Large intestine (tissue), 3 donors: Measurements from ENCODE around the gene WDR26. TPM values are rescaled to one million over a fixed set of nuclear protein-coding genes. Genes with fewer than 3 reads are reported as not detected.
A peak's percentile ranks its signal among the peaks of the same experiment; 100 is the strongest.
"Not testable (repeated sequence)": the region's sequence is repeated elsewhere in the genome, so short reads cannot be mapped to it uniquely, and the experiment has no call there.

ENCODE experiments used
- DNase-seq, 2 donors: peaks; one replicate each; pipeline versions ENCODE4 v3.0.0 to v3.0.0-alpha.2; 2013
- H3K27ac ChIP-seq: one replicate; pipeline ENCODE4 v1.5.1; 2013; ENCODE audit warnings: low read length
- H3K27me3 ChIP-seq: 2 replicates; pipeline ENCODE4 v1.6.1; 2013; ENCODE audit warnings: low read length; ENCODE audit not compliant: control insufficient read depth, insufficient read depth
- H3K36me3 ChIP-seq: 2 replicates; pipeline ENCODE4 v1.6.1; 2013; ENCODE audit warnings: low read length; ENCODE audit not compliant: control insufficient read depth, insufficient read depth
- H3K4me1 ChIP-seq: one replicate; pipeline ENCODE4 v1.6.1; 2013; ENCODE audit warnings: low read length; ENCODE audit not compliant: control insufficient read depth, insufficient read depth
- H3K4me3 ChIP-seq: one replicate; pipeline ENCODE4 v1.5.1; 2013; ENCODE audit warnings: low read length
- H3K9me3 ChIP-seq: one replicate; pipeline ENCODE4 v1.6.1; 2013; ENCODE audit warnings: mild to moderate bottlenecking, low read depth, low read length, moderate library complexity; ENCODE audit not compliant: control insufficient read depth
- WGBS: methylation state at CpG from one replicate; pipeline ENCODE4 v1.1.5; 2013; ENCODE audit warnings: low lambda C conversion rate; ENCODE audit not compliant: insufficient coverage; 5-methylcytosine and 5-hydroxymethylcytosine counted together
- polyA plus RNA-seq: library from polyadenylated mRNA; unstranded; fragments of 120-200 nt; gene quantifications from one replicate; pipeline ENCODE4 v1.2.1, GENCODE V29; 2013

Gene WDR26
- polyA plus RNA-seq, 1 donor = 59.5 TPM

- DNase-seq = peak in 1 of 2 donors; percentile 58
- no peaks in the 10 kb centered on the region for H3K9me3 ChIP-seq
- peak overlapping the region; percentile 11 for H3K27ac ChIP-seq
- no peaks in the 10 kb centered on the region for H3K27me3 ChIP-seq
- H3K4me3 ChIP-seq = no peak overlapping the region
- peaks cover 5% of the 10 kb centered on the region for H3K36me3 ChIP-seq
- no CpG with 5 or more reads among the region's 1 CpG for WGBS
- no peaks in the 10 kb centered on the region for H3K4me1 ChIP-seq
These were observed 1.4 kb upstream of the WDR26 start for GRCh38 chr1:224435999-224436398.

DNA sequence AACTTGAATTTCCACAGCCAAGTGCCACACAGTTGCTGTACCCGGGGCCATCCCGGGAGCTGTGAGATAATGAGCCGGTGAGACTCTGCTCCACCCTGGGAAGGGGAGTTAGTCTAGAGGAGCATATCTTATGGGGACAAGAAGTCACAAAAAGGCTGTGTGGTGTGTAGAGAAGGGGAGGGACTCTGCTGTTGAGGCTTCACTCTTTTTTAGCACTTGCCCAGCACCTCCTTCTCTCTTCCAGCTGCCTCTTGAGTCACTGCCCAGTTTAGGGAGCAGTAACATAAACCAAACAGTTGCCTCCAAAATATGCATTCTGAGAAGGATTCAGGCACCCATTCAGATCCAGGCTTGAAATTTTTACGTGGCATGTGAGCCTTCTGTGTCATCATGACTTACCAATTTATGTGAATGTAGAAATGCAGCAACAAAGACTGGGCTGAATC lies 744 bp upstream of the WDR26 start:
- Histone ChIP-seq H3K9me3 (no peaks in the 10 kb centered on the region), H3K36me3 (peaks cover 7% of the 10 kb centered on the region), H3K4me3 (peak overlapping the region; percentile 96), H3K27me3 (no peaks in the 10 kb centered on the region), H3K27ac (peak overlapping the region; percentile 86), H3K4me1 (peaks cover 4% of the 10 kb centered on the region)
- no CpG with 5 or more reads among the region's 4 CpGs for WGBS
- no peak for DNase-seq

DNA sequence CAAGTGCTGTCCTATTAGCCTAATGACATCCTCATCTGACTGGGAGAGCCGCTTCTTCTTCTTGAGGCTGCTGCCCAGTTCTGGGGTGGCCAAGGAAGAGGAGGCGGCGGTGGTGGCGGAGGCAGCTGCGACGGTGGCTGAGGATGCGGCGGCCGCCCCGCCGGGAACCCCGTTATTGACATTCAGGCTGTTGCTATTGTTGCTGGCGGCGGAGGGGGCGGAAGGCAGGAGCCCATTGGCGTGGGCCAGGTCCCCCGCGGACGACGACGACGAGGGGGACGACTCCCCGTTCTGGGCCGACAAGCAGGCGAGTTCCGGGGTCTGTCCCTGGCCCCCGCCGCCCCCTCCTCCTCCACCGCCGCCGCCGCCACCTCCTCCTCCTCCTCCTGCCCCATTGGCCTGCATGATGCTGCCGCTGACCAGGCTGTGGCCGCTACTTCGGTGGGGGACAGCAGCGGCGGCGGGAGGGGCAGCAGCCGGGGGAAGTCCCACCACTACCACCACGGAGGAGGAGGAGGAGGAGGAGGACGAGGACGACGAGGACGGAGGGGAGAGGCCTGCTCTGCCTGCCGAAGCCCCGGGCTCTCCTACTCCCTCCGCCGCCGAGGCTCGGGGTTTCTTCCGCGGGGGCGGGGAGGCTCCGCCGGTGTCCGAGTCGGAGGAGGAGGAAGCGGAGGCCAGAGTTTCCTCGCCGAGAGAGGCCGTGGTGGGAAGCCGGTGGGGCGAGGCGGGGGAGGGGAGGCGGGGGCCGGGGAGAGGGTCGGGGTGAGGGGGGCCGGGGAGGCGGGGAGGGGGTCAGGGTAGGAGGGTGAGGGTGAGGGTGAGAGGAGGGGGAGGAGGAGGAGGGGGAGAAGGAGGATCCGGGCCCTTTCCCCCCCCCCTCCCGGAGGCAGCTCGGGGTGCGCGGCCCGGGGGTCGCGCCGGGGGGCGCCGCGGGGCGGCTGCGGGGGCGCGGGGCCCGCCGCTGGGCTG lies 610 bp downstream of the WDR26 start:
- H3K27me3 ChIP-seq = no peaks in the 10 kb centered on the region
- no peaks in the 10 kb centered on the region for H3K9me3 ChIP-seq
- H3K4me1 ChIP-seq = peaks cover 4% of the 10 kb centered on the region
- H3K27ac ChIP-seq = peak overlapping the region; percentile 86
- H3K36me3 ChIP-seq = peaks cover 3% of the 10 kb centered on the region
- H3K4me3 ChIP-seq = peak overlapping the region; percentile 96
- WGBS = no CpG with 5 or more reads among the region's 88 CpGs
- DNase-seq = peak; percentile 12 to 51

- 0% methylated on average over 2 of the region's 19 CpGs for WGBS
- H3K9me3 ChIP-seq = no peaks in the 10 kb centered on the region
- peak; percentile 15 to 37 for DNase-seq
- H3K27ac ChIP-seq = peak overlapping the region; percentile 84
- H3K36me3 ChIP-seq = peaks cover 10% of the 10 kb centered on the region
- peaks cover 4% of the 10 kb centered on the region for H3K4me1 ChIP-seq
- peak overlapping the region; percentile 96 for H3K4me3 ChIP-seq
- H3K27me3 ChIP-seq = no peaks in the 10 kb centered on the region
These were observed 1.4 kb downstream of the WDR26 start for GRCh38 chr1:224433041-224433691.

DNA sequence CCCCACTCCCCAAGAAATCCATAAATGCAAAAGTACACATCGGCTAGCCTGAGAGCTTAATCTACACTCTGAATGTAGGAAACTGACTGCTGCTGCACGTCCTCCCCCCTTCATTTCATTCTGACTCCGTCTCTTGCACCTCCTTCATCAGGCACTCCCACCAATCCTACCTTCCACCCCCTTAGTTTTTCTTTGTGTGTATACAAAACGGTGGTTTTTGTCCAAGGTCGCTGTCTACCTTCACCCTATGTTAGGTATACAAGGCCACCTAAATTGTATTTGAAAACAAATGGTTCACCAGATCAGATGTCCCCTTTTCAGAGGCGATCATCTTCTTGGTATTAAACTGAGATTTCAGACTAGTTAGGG lies 1.9 kb downstream of the WDR26 start:
- peak in 1 of 2 donors; percentile 29 for DNase-seq
- Histone ChIP-seq H3K4me3 (peak overlapping the region; percentile 96), H3K36me3 (peaks cover 10% of the 10 kb centered on the region), H3K27me3 (no peaks in the 10 kb centered on the region), H3K4me1 (peaks cover 4% of the 10 kb centered on the region), H3K9me3 (no peaks in the 10 kb centered on the region), H3K27ac (peak overlapping the region; percentile 84)
- WGBS = 4% methylated on average over 5 of the region's 6 CpGs

DNA sequence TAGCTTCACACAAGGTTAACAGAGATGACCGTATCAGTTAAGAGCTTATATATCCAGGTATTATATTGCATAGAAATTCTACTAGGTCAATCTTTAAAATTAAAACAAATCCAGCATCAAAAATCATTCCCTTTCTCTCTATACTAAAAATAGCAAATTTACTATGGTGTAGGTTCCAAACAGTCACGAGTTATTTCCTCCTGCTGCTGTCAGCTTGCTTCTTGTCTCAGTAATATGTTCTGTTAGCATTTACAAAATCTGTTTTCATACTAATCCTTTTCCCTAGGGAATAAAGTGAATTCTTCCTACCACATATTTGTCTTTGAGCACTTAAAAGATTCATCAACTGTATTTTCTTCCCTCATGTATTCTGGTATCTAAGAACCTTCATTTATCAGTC lies 2.5 kb downstream of the WDR26 start:
- peak overlapping the region; percentile 96 for H3K4me3 ChIP-seq
- no peaks in the 10 kb centered on the region for H3K27me3 ChIP-seq
- peaks cover 14% of the 10 kb centered on the region for H3K36me3 ChIP-seq
- 5% methylated on average over 2 of the region's 2 CpGs for WGBS
- no peak for DNase-seq
- H3K27ac ChIP-seq = peak overlapping the region; percentile 84
- H3K4me1 ChIP-seq = peaks cover 4% of the 10 kb centered on the region
- H3K9me3 ChIP-seq = no peaks in the 10 kb centered on the region

GRCh38 chr1:224431726-224432125 lies 2.9 kb downstream of the WDR26 start:
- Histone ChIP-seq H3K27ac (peak overlapping the region; percentile 84), H3K9me3 (no peaks in the 10 kb centered on the region), H3K4me3 (peak overlapping the region; percentile 96), H3K4me1 (peaks cover 4% of the 10 kb centered on the region), H3K36me3 (peaks cover 15% of the 10 kb centered on the region), H3K27me3 (no peaks in the 10 kb centered on the region)
- WGBS = no CpG with 5 or more reads among the region's 2 CpGs
- DNase-seq = no peak

GRCh38 chr1:224430511-224431113 lies 4.0 kb downstream of the WDR26 start:
- Histone ChIP-seq H3K4me3 (no peak overlapping the region), H3K4me1 (peaks cover 4% of the 10 kb centered on the region), H3K9me3 (no peaks in the 10 kb centered on the region), H3K27me3 (no peaks in the 10 kb centered on the region), H3K36me3 (peaks cover 19% of the 10 kb centered on the region), H3K27ac (peak overlapping the region; percentile 27)
- DNase-seq = peak; percentile 29 to 59
- 40% methylated on average over 1 of the region's 2 CpGs for WGBS

- no peaks in the 10 kb centered on the region for H3K27me3 ChIP-seq
- H3K27ac ChIP-seq = no peak overlapping the region
- H3K36me3 ChIP-seq = peaks cover 20% of the 10 kb centered on the region
- no peaks in the 10 kb centered on the region for H3K9me3 ChIP-seq
- H3K4me1 ChIP-seq = peaks cover 4% of the 10 kb centered on the region
- H3K4me3 ChIP-seq = no peak overlapping the region
- no peak for DNase-seq
- 71% methylated on average over 1 of the region's 3 CpGs for WGBS
These were observed 4.8 kb downstream of the WDR26 start for GRCh38 chr1:224429616-224430326.

- not testable (repeated sequence) for H3K27me3 ChIP-seq, H3K9me3 ChIP-seq, H3K27ac ChIP-seq, H3K4me3 ChIP-seq, DNase-seq, H3K4me1 ChIP-seq
- H3K36me3 ChIP-seq = peaks cover 29% of the 10 kb centered on the region
- WGBS = 100% methylated on average over 2 of the region's 7 CpGs
These were observed 5.9 kb downstream of the WDR26 start for GRCh38 chr1:224428713-224429112.
